SK-MEL-5 (cell line): ENCODE results near the gene VPS45. TPM values are rescaled to one million over a fixed set of nuclear protein-coding genes. Genes with fewer than 3 reads are reported as not detected.

Source experiments
- DNase-seq: peaks from one replicate; pipeline ENCODE4 v3.0.0-alpha.2; 2016; ENCODE audit warnings: low read depth, low spot score
- in situ Hi-C: cut with HindIII; loops from 2 replicates; pipeline ENCODE4 v1.10.0; 2016; ENCODE audit warnings: low sequenced_read_pairs, high pct_unique_total_duplicates, low pct_unique_long_range_greater_than_20kb
- total RNA-seq: library from RNA; depleted of rRNA; stranded (reverse); fragments of >200 nt; shearing (Covaris generic); gene quantifications from 2 replicates; pipeline ENCODE4 v1.2.3, GENCODE V29; 2014

The VPS45 gene
- total RNA-seq, 1 experiment from 2014 or later = 56.1 TPM

DNA sequence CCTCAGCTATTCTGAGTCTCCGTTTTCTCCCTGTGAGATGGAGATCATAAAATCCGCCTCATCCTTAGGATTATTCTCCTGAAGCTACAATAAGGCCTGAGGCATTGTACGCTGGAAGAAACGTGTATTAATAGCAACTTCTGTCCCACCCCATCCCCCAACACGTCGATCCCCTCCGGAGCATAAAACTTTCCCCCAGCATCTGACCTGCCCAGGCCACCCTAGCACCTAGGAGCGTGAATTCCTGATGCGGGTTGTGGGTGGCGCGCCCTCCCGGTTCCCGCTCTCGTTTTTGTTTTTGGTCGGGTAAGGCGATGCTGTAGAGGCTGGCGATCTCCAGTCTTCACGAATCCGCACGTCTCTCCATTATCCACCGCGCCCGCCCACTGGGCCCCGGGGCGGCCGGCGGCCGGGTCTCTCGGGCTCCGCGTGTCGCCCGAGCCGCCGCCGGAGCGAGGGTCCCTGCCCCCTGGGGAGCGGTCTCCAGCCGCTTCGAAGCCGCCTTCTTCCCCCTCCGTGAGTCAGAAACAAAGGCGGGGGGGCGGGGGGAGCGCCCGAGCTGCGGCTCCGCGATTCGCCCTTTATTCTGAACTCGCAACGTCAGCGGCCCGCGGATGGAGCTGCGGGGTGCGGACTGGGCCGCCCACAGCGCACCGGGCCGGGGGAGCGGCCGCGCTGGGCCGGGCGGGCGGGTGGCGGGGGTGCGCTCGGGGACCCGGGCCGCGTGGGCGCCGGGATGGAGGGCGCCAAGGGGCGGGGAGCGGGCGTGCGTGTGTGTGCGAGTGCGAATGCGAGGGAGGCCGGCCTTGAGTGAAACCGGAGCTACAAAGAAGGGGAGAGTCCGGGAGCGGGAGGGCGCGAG lies 81.9 kb downstream of the VPS45 start, which contains the start of gene PLEKHO1:
Gene PLEKHO1, plus strand, starts transcription at position 646 of the 862 bp plus-strand sequence. CDS start 342 bp downstream, outside the sequence.
- peak; percentile 66 for DNase-seq
- in situ Hi-C loops = no loop called here

DNA sequence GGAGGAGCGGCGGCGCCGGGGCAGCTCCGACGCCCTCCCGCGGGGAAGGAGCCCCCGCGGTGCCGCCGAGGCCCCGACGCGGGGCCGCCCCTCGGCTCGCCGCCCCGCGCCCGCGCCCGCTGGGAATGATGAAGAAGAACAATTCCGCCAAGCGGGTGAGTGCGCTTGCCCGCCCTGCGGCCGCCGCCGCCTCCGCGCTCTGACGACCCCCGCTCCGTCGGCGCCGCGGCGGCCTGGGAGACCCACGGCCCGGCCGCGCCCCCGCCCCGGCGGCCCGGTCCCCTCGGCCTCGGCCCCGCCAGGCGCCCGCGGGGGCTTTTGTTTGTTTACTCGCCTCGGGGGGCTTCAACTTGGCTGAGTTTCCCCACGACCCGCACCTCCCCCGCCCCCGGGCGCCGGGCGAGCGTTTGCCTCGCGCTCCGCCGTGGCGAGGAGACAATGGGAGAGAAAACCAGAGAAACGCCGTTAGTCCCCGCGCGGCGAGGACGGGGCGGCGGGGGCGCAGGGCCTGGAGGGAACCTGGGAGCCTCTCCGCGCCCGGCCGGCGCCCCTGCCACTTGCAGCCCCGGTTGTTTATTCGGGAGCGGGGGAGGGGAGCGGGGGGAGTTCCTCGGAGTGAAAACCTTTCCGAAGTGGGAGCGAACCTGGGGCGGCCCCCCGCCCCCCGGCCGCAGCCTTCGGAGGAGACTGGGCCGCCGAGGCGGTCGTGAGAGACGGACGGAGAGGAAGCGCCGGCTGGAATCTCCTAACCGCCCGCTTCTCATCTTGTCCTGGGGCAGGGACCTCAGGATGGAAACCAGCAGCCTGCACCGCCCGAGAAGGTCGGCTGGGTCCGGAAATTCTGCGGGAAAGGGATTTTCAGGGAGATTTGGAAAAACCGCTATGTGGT lies 82.8 kb downstream of the VPS45 start:
- in situ Hi-C loops = no loop called here
- DNase-seq = no peak

DNA sequence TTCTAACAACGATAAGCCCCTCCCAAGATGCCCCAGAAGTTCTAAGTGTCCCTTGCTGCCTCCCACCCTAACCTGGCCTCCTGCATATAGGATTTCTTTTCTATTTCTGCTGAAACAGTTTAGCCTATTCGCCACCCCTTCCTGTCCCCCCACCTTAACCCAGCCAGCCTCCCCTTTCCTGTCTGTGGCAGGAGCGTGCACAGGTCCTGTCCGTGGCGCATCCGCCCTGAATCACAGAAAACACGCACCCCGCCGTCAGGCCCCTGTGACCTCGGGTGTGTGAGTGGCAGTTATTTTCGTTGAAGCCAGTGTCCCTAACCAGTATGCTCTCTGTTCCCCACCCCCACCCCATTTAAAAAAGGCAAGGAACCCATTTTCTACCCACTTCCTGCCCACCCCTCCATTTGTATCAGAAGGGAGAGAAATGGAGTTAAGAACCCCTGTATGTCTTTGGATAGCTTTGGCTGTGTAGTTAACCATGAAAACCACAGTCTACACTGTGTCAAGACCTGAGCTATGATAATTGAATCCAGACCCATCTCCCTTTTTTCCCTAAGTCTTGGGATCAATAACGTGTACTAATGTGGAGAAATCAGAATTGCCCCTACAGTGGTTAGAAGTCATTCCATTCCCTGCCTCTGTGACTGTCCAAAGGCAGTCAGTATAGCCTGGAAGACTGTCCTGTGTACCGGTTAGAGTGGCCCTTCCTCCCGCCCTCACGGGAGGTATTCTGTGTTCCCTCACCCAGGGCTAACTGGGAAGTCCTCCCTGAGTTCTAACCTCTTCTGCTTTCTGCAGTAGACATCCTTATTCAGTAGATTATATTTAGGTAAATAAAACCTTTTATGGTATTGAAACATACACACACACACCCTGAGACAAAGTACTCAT lies 84.0 kb downstream of the VPS45 start:
- no peak for DNase-seq
- in situ Hi-C loops = no loop called here

DNA sequence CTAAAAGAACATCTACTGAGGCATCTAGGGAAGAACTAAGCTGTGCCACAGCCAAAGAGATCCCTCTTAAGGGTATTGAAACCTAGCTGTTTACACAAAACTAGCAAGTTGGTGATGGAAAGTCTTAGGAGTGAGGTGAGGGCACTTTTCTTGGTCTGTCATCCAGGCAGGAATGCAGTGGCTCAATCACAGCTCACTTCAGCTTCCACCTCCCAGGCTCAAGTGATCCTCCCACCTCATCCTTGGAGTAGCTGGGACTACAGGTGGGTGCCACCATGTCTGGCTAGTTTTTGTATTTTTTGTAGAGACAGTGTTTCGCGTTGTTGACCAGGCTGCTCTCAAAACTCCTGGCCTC lies 84.6 kb downstream of the VPS45 start:
- DNase-seq = no peak
- in situ Hi-C loops = no loop called here

DNA sequence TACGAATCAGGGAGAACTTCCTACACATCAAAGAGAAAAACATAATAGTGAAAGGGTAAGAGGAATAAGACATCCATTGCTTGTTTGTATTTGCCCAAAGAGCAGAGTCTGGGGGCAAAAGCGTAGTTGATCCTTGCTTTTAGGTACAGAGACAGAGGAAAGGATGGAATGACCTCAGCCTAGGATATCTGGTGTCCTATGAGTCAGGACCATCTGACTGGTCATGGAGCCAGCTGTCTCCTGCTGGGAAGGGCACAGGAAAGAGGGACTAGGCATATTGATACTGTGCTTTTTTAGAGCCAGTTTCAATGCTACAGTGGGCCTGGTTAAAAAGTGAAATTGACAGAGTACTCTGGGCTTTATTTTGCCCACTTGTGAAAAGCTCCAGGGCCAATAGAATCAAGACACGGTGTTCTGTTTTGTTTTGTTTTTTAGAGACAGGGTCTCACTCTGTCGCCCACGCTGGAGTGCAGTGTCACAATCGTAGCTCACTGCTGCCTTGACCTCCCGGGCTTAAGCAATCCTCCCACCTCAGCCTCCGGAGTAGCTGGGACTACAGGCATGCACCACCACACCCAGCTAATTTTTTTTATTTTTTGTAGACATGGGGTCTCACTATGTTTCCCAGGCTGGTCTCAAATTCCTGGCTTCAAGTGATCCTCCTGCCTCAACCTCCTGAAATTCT lies 85.3 kb downstream of the VPS45 start:
- in situ Hi-C loops = no loop called here
- peak; percentile 60 for DNase-seq

DNA sequence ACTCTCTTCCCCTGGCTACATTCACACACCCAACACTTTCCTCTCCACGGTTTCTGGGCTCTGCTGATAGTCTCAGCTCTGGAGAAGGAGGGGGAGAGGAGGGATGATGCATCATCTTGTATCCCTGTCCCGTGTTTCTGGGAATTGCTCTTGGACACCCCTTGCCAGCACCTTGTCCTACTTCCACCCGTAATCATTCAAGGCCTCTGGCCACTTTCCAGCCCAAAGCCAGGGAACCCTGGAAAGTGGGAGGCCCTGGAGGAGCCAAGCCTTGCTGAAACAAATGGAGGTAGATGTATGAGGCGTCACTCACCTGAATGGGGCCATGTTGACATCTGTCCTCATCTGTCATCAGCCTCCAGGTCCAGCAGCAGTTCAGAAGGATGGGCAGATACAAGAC lies 86.6 kb downstream of the VPS45 start:
- no peak for DNase-seq
- in situ Hi-C loops = no loop called here

DNA sequence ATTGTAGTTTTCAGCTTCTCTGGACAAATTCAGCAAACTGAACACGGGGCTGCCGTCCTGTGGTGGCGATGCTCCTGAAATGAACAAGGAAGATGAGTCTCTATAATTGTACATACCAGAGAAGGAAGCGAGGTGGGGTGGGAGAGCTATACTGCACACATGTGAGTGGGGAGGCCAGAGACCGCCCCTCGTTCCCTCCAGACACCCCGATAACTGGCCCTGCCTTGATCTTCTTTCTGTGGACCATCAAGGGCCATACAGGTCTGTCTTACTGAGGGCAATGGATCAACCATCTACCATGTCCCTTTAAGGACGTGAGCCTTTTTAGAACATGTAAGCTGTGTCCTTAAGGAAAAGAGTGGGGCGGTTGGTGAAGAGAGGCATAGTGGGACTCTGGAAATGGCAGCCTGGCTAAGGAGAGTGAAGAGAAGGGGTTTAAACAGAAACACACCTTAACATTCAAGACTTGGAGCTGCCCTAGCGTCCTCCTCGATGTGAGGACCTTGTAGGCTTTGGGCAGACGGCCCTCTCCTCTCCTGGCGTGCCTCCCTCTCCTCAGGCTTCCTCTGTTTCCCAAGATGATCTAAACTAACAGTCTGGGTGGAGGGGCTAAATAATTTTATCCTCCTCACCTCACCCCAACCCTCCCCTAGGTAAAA lies 88.0 kb downstream of the VPS45 start:
- in situ Hi-C loops = no loop called here
- no peak for DNase-seq

DNA sequence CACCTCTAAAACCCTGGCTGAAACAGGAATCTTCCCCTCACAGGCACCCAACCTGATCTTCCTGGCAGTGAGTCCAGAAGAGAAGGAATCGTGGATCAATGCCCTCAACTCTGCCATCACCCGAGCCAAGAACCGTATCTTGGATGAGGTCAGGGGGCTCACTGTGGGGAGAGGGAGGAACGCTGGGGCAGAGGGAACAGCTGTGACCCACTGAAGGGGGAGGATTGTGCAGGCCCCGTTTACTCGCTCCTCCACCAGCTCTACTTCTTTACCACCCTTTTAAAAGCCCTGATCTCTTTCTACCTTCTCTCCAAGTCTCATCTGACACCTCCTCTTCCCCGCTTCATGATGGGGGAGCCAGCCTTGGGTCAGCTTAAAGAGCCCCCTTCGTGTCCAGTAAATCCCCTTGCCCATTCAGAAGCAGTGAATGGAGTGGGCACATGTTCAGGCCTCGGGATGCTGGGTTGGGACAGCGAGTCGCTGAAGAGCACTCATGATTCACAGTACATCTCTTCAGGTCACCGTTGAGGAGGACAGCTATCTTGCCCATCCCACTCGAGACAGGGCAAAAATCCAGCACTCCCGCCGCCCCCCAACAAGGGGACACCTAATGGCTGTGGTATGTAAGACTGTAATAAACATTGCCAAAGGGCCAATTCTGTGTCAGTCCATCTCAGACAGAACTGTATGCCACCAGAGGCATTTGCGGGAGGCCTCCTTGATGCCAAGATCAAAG lies 89.5 kb downstream of the VPS45 start:
- no peak for DNase-seq
- in situ Hi-C loops = no loop called here

DNA sequence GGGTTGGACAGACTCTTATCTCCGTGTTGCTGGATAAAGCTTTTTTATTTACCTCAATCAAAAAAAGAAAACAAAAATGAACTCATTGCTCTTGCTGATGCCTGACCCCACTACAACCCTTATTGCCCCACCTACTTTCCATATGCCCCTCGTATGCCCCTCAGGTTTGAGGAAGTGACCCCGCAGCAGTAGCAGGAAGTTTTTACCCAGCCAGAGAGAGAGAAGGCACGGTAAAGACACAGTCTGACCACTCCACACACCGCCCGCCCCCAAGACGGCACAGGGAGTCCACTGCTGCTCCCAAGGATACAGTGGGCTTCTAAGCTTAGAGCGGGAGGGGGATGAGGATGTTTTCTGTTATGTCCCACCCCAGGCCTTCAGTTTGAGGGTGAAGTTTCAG lies 92.0 kb downstream of the VPS45 start:
- in situ Hi-C loops = no loop called here
- DNase-seq = no peak

DNA sequence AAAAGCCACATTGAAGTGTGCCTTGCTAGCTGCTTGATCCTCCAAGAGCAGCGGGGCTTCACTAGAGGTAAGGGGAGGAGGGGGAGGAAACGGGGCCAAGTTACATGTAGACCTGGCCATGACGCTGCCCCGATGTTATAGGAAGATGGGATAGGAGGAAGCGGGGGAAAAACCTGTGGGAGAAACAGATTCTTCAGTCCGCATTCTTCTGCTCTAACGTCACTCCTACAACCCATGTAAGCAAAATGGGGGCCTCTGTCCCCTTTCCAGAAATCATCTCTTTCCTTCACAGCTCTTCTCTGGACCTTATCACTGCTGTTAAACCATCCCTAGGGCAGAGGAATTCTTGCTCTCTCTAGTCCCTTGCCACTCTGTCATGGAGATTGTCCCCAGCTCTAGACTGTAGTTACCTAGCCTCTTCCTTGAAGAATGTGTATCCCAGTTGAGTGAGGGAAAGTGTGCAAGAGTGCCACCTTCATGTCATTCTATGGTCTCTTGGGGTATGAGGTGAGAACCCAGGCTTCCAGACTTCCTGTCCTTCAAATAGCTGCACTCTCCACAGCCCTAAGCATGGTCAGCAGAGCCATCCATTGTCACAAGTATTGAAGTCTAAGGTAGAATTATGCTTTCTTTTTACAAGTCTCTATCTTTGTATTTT lies 93.5 kb downstream of the VPS45 start:
- in situ Hi-C loops = no loop called here
- DNase-seq = no peak

DNA sequence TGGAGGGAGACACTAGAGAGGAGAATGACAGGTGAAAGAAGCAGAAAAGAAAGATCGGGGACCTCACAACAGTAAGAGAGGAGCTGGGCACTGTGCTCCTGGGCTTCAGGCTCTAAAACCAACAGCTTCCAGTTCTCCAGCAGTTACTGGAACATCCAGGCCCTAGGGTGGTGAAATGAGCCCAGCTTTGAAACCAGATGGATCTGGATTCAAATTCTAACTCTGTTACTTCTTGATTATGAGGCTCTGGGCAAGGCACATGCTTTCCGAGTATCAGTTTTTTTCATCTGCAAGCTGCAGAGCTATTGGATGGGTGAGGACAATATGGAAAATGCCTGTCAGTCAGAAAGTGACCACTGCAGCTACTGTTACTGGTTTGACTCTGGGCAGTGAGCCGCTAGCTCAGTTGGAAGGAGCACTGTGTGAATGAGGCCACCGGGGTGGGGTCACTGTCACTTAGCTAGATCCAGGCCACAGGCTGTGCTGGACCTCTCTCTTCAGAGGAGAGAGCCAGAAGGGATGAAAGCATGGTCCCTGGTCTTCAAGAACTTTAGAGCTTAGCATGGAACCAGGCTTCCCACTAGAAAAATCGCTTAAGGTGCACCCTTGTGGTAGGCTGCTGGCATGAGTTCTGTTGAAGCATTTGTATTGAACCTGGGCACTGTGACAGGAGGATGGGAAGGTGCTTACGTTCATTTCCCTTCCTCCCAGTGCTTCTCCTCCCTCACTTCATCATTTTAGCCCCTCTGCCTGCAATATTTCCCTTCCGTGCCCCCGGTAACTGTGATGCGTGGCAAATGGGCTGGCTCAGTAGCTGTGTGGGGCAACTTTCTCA lies 94.4 kb downstream of the VPS45 start:
- DNase-seq = no peak
- in situ Hi-C loops = no loop called here

DNA sequence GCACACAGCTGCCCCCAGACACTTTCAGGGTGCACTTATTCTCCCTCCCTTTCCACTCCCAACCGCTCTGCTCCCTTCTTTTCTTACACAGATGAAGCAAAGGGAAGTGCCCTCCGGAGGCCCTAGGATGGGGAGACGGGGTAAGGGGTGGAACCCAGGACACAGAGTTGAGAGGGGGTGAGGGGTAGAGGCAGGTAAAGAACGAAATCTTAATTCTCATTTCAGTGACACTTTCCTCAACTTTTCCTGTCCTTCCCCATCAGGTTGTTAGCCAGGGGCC lies 94.9 kb downstream of the VPS45 start:
- in situ Hi-C loops = no loop called here
- DNase-seq = no peak

DNA sequence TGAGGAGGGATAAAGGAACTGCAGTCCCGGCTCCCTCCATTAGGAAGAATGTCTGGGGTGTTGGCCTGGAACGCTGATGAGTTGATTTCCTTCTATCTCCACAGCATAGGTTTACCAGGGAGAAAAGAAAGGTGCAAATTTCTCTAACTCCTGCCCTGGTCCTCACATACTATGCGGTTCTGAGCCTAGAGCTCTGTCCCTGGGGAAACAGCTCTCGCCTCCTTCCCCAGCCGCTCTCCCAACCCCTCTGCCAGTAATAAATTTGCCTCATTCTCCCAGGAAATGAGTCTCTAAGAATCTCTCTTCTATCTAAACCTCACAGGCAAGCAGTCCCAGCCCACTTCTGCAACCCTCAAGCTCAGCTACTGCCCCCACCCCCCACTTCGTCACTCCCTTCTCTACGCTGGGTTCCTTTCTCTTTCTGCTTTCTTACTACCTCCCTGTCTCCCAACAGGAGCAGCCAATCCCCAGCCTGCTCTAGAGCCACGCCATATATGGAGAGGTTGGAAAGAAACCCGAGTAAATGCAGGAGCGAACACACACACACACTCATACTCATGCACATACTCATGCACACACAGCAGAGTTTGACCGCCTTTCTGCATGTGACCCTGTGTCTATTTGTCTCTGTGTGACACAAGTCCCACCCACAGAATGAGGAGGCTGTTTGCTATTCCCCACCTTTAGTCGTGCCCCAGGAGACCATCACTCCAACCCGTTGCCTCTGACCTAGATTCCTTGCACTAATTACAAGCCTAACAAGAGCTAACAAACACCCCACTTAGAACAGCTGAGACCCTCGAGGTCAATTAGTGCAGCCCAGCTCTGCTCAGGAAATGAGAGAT lies 95.5 kb downstream of the VPS45 start:
- in situ Hi-C loops = no loop called here

DNA sequence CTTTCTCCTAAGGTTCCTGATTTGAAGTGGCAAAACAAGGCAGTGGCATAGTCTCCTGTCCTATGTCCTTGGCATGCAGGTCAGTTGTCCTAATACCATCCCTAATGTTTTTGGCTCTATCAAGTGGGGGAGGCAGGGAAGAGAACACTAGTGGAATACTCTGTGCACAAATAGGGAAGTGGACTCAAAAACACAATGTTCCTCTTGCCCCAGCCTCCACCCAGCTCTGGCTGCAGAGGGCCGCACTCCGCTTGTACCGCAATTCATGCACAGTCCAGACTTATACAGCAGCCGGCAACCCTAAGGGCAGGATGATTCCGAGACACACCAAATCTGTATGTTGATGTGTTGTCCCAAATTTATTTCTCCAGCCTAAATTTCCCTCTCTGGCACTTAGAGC lies 96.6 kb downstream of the VPS45 start:
- in situ Hi-C loops = no loop called here
- DNase-seq = no peak

More for the DNA sequence above, 95.5 kb downstream of the VPS45 start:
- DNase-seq = no peak
